Right lobe of liver (tissue), 6 donors: ENCODE data around the gene ID3. TPM values are rescaled to one million over a fixed set of nuclear protein-coding genes. Genes with fewer than 3 reads are reported as not detected.
"Not testable (repeated sequence)": the region's sequence is repeated elsewhere in the genome, so short reads cannot be mapped to it uniquely, and the experiment has no call there.

Experiments used
- ATAC-seq, 4 donors: fragments of 200-7000 bp; cut with Tn5 transposase; one replicate each; pipeline ENCODE4 v1.9.1; 2020; ENCODE audit warnings: mild to moderate bottlenecking in 4 of 4, moderate library complexity in 4 of 4
- DNase-seq, 3 donors: peaks; one replicate each; pipeline ENCODE4 v3.0.0-alpha.2; 2020
- H3K27ac ChIP-seq, 3 donors: fragments of 200-600 bp; one replicate each; pipeline ENCODE4 v1.8.0; 2022
- H3K27me3 ChIP-seq, 2 donors: fragments of 200-600 bp; one replicate each; pipeline ENCODE4 v1.8.0; 2022
- H3K36me3 ChIP-seq, 4 donors: fragments of 200-600 bp; sonication (generic) in 1 of 4; one replicate each; pipeline versions ENCODE4 v1.5.1 to v1.8.0; 2017 to 2022; ENCODE audit warnings: control low read depth in 1 of 4
- H3K4me1 ChIP-seq, 4 donors: fragments of 200-600 bp; sonication (generic) in 1 of 4; one replicate each; pipeline versions ENCODE4 v1.5.1 to v1.8.0; 2017 to 2022; ENCODE audit warnings: control low read depth in 1 of 4
- H3K4me3 ChIP-seq, 3 donors: fragments of 200-600 bp; one replicate each; pipeline ENCODE4 v1.8.0; 2022
- H3K9me3 ChIP-seq, 4 donors: fragments of 200-600 bp; sonication (generic) in 1 of 4; one replicate each; pipeline versions ENCODE4 v1.5.1 to v1.8.0; 2017 to 2022; ENCODE audit warnings: control low read depth in 1 of 4
- POLR2A ChIP-seq: fragments of 450-650 bp; IDR thresholded peaks from one replicate; pipeline ENCODE4 v1.6.1; 2017; ENCODE audit warnings: antibody characterized with exemption, mild to moderate bottlenecking
- WGBS: methylation state at CpG from one replicate; pipeline ENCODE4 v1.1.6; 2018; ENCODE audit warnings: low coverage, low lambda C conversion rate; ENCODE audit not compliant: insufficient coverage; ENCODE audit errors: missing lambda C conversion rate; 5-methylcytosine and 5-hydroxymethylcytosine counted together
- intact Hi-C, 2 donors: fragments of 100-400 bp; cut with DNase I; formaldehyde crosslinking; loops; one replicate each; pipeline versions ENCODE4 v1.11.2 to v1.14.1; 2022
- total RNA-seq, 6 experiments: library from RNA; depleted of rRNA in 2 of 6; stranded (reverse); fragments of >200 nt in 2 of 6; fragmentation: NEBNext Ultra II Directional in 3 of 6; extraction: Animal tissue kit (Norgen Biotek cat#: 25700) in 3 of 6; gene quantifications; one replicate each; pipeline versions ENCODE4 v1.1.0 to v1.2.4, GENCODE V29; 2016 to 2023
- TF ChIP-seq, protein P1 (sequence below), 4 donors: fragments of 200-600 bp in 3 of 4; fragments of 450-650 bp in 1 of 4; IDR thresholded peaks; one replicate each; pipeline versions ENCODE4 v1.5.1 to v1.8.0; 2016 to 2022; ENCODE audit warnings: antibody characterized with exemption in 4 of 4, mild to moderate bottlenecking in 2 of 4
- donor health status: DM: no; HTN: yes; CAD: no.
- donor health status: DM: no; HTN: no; CAD: no.
- donor health status: DM: no; HTN: no; CAD: no.
- donor health status: DM: no; HTN: yes; CAD: no.
- donor health status: DM: no; HTN: yes; CAD: no.

The ID3 gene
- total RNA-seq, 6 experiments from 2014 or later = 12.7 to 44.6 (median 27.0) TPM

DNA sequence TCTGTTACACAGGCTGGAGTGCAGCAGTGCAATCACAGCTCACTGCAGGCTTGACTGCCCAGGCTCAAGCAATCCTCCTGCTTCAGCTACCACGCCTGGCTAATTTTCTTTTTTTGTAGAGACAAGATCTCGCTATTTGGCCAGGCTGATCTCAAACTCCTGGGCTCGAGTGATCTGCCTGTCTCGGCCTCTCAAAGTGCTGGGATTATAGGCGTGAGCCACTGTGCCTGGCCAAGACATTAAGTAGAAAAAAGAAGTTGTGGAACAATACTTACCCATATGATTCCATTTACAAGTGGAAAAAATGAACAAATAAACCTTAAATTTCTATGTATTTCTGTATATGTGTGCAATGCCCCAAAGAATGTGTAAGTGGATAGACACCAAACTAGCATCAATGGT, 30.3 kb upstream of the ID3 start:
- no peaks in the 10 kb centered on the region for H3K36me3 ChIP-seq
- no peak overlapping the region for H3K27ac ChIP-seq
- no peaks in the 10 kb centered on the region for H3K9me3 ChIP-seq
- no peak for TF ChIP-seq POLR2A
- TF ChIP-seq, protein P1, sequence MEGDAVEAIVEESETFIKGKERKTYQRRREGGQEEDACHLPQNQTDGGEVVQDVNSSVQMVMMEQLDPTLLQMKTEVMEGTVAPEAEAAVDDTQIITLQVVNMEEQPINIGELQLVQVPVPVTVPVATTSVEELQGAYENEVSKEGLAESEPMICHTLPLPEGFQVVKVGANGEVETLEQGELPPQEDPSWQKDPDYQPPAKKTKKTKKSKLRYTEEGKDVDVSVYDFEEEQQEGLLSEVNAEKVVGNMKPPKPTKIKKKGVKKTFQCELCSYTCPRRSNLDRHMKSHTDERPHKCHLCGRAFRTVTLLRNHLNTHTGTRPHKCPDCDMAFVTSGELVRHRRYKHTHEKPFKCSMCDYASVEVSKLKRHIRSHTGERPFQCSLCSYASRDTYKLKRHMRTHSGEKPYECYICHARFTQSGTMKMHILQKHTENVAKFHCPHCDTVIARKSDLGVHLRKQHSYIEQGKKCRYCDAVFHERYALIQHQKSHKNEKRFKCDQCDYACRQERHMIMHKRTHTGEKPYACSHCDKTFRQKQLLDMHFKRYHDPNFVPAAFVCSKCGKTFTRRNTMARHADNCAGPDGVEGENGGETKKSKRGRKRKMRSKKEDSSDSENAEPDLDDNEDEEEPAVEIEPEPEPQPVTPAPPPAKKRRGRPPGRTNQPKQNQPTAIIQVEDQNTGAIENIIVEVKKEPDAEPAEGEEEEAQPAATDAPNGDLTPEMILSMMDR (IDR thresholded peaks at IDR 0.05) = no peak
- WGBS = 70% methylated on average over 5 of the region's 5 CpGs
- no peaks in the 10 kb centered on the region for H3K27me3 ChIP-seq
- ATAC-seq = no peak
- no peak for DNase-seq
- H3K4me3 ChIP-seq = no peak overlapping the region
- no peaks in the 10 kb centered on the region for H3K4me1 ChIP-seq
- intact Hi-C loops = no loop called here

GRCh38 chr1:23588749-23589548, 29.6 kb upstream of the ID3 start:
- Histone ChIP-seq H3K4me3 (no peak overlapping the region), H3K36me3 (no peaks in the 10 kb centered on the region), H3K27me3 (no peaks in the 10 kb centered on the region), H3K4me1 (no peaks in the 10 kb centered on the region), H3K9me3 (no peaks in the 10 kb centered on the region), H3K27ac (no peak overlapping the region)
- 63% methylated on average over 11 of the region's 11 CpGs for WGBS
- no peak for ATAC-seq
- no peak for DNase-seq
- intact Hi-C loops = no loop called here
- no peak for TF ChIP-seq POLR2A
- TF ChIP-seq, protein P1 (IDR thresholded peaks at IDR 0.05) = no peak

GRCh38 chr1:23585321-23586022, 26.2 kb upstream of the ID3 start:
- Histone ChIP-seq H3K9me3 (no peaks in the 10 kb centered on the region), H3K4me1 (no peaks in the 10 kb centered on the region), H3K36me3 (no peaks in the 10 kb centered on the region), H3K27ac (no peak overlapping the region), H3K27me3 (no peaks in the 10 kb centered on the region), H3K4me3 (no peak overlapping the region)
- TF ChIP-seq POLR2A = no peak
- TF ChIP-seq, protein P1 (IDR thresholded peaks at IDR 0.05) = no peak
- intact Hi-C loops = no loop called here
- DNase-seq (no peak), ATAC-seq (peak in 1 of 4 donors; percentile 34)
- WGBS = 50% methylated on average over 10 of the region's 10 CpGs

- intact Hi-C loops, H3K9me3 ChIP-seq, H3K27ac ChIP-seq, H3K4me1 ChIP-seq, H3K27me3 ChIP-seq, H3K36me3 ChIP-seq, H3K4me3 ChIP-seq, ATAC-seq, DNase-seq: not testable (repeated sequence)
Observed at GRCh38 chr1:23583727-23584126, 24.4 kb upstream of the ID3 start.

DNA sequence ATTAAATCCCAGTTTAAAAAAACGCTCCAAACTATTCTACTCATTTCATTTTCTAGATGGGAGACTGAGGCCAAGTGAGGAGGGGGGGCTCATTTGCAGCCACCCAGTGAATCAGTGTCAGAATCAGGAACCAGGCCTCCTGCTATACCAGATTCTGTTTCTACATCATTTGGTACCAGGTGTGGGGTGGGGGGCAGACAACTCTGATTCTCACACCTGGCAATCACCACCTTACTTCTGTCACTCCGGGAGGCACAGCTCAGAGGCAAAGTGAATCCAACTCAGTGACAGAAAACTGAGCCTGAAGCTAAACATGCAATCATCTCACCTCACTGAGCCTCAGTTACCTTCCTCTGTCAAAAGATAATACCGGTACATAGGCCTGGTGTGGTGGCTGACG, 23.5 kb upstream of the ID3 start:
- ATAC-seq (no peak), DNase-seq (no peak)
- no peak for TF ChIP-seq POLR2A
- TF ChIP-seq, protein P1 (IDR thresholded peaks at IDR 0.05) = no peak
- no peak overlapping the region for H3K27ac ChIP-seq
- no peaks in the 10 kb centered on the region for H3K9me3 ChIP-seq
- H3K36me3 ChIP-seq = no peaks in the 10 kb centered on the region
- 80% methylated on average over 4 of the region's 4 CpGs for WGBS
- H3K4me1 ChIP-seq = no peaks in the 10 kb centered on the region
- H3K27me3 ChIP-seq = no peaks in the 10 kb centered on the region
- H3K4me3 ChIP-seq = no peak overlapping the region
- intact Hi-C loops = no loop called here
